ENCODE measurements around the gene TRIAP1. TPM values are rescaled to one million over a fixed set of nuclear protein-coding genes. Genes with fewer than 3 reads are reported as not detected.
"Not testable (repeated sequence)": the region's sequence is repeated elsewhere in the genome, so short reads cannot be mapped to it uniquely, and the experiment has no call there.

Gene TRIAP1
- 10 to 100 TPM in 11 of 12 donors, not detected in 1; 16.8 to 43.3 (median 35.4) TPM for polyA plus RNA-seq (ENCODE audit: insufficient read length in 12 of 12)
- long read RNA-seq, donor 1, transcript TRIAP1-202 (2 exons, 1,182 nt) = major isoform, 9 of 9 reads
- long read RNA-seq, donor 1, partial matches to known transcripts = 0 of 9 reads
- long read RNA-seq, donor 1, other reads (novel, unspliced or antisense) = 0 of 9 reads
- long read RNA-seq, donor 2, transcript TRIAP1-202 (2 exons, 1,182 nt) = major isoform, 30 of 31 reads
- long read RNA-seq, donor 2, partial matches to known transcripts = 0 of 31 reads
- long read RNA-seq, donor 2, other reads (novel, unspliced or antisense) = 0 of 31 reads
- long read RNA-seq, donor 3, transcript TRIAP1-202 (2 exons, 1,182 nt) = major isoform, 6 of 6 reads
- long read RNA-seq, donor 3, partial matches to known transcripts = 0 of 6 reads
- long read RNA-seq, donor 3, other reads (novel, unspliced or antisense) = 0 of 6 reads
- long read RNA-seq, donor 4, transcript TRIAP1-202 (2 exons, 1,182 nt) = major isoform, 9 of 9 reads
- long read RNA-seq, donor 4, partial matches to known transcripts = 0 of 9 reads
- long read RNA-seq, donor 4, other reads (novel, unspliced or antisense) = 0 of 9 reads
- long read RNA-seq, donor 5, transcript TRIAP1-202 (2 exons, 1,182 nt) = major isoform, 26 of 27 reads
- long read RNA-seq, donor 5, partial matches to known transcripts = 0 of 27 reads
- long read RNA-seq, donor 5, other reads (novel, unspliced or antisense) = 0 of 27 reads
- long read RNA-seq, donor 6, transcript TRIAP1-202 (2 exons, 1,182 nt) = major isoform, 13 of 13 reads
- long read RNA-seq, donor 6, partial matches to known transcripts = 0 of 13 reads
- long read RNA-seq, donor 6, other reads (novel, unspliced or antisense) = 0 of 13 reads
- long read RNA-seq, donor 7, transcript TRIAP1-202 (2 exons, 1,182 nt) = major isoform, 7 of 7 reads
- long read RNA-seq, donor 7, partial matches to known transcripts = 0 of 7 reads
- long read RNA-seq, donor 7, other reads (novel, unspliced or antisense) = 0 of 7 reads
- long read RNA-seq, donor 8, transcript TRIAP1-202 (2 exons, 1,182 nt) = major isoform, 21 of 21 reads
- long read RNA-seq, donor 8, partial matches to known transcripts = 0 of 21 reads
- long read RNA-seq, donor 8, other reads (novel, unspliced or antisense) = 0 of 21 reads
- long read RNA-seq, donor 9, transcript TRIAP1-202 (2 exons, 1,182 nt) = major isoform, 14 of 14 reads
- long read RNA-seq, donor 9, partial matches to known transcripts = 0 of 14 reads
- long read RNA-seq, donor 9, other reads (novel, unspliced or antisense) = 0 of 14 reads
- long read RNA-seq, donor 10, transcript TRIAP1-202 (2 exons, 1,182 nt) = major isoform, 25 of 25 reads
- long read RNA-seq, donor 10, partial matches to known transcripts = 0 of 25 reads
- long read RNA-seq, donor 10, other reads (novel, unspliced or antisense) = 0 of 25 reads
- long read RNA-seq, donor 11, transcript TRIAP1-202 (2 exons, 1,182 nt) = major isoform, 19 of 19 reads
- long read RNA-seq, donor 11, partial matches to known transcripts = 0 of 19 reads
- long read RNA-seq, donor 11, other reads (novel, unspliced or antisense) = 0 of 19 reads

DNA sequence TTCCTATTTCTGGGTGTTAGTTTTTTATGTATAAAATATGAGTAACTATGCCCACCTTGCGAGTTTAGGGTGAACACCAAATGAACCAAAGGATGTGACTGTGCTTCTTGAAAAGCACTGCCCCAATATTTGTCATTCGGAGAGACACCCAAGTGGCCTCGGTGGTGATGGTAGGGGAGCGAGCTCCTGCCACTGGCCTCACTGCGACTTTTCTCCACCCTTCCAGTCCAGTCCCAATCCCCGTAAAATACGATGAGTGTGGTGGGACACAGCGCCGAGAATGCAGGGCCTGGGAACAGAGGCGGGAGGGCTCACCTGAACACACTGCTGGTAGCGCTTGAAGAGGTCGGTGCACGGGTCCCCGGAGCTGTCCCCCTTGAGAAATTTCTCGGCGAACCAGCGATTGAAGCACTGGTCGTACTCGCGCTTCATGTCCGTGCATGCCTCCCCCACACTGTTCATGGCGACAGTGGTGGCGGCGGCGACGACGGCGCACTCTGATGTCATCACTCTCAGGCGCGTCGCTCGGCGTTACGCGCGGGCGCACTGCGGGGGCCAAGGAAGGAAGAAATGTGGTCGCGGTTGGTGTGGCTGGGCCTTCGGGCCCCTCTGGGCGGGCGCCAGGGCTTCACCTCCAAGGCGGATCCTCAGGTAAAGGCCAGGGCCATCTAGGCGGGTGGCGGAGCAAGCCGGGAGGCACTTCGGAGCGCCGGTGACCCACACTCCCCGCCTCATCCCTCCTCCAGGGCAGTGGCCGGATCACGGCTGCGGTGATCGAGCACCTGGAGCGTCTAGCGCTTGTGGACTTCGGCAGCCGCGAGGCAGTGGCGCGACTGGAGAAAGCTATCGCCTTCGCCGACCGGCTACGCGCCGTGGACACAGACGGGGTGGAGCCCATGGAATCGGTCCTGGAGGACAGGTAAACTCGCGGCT is at the start of gene TRIAP1, which contains the start of gene GATC:
TSS of gene TRIAP1 (minus strand) at position 474 of the 933 bp plus-strand sequence. CDS start at position 462, 12 bp downstream.
TSS of gene GATC (plus strand) at position 534 of the 933 bp plus-strand sequence. CDS start at position 571, 37 bp downstream.
- peak; percentile 88 for DNase-seq

DNA sequence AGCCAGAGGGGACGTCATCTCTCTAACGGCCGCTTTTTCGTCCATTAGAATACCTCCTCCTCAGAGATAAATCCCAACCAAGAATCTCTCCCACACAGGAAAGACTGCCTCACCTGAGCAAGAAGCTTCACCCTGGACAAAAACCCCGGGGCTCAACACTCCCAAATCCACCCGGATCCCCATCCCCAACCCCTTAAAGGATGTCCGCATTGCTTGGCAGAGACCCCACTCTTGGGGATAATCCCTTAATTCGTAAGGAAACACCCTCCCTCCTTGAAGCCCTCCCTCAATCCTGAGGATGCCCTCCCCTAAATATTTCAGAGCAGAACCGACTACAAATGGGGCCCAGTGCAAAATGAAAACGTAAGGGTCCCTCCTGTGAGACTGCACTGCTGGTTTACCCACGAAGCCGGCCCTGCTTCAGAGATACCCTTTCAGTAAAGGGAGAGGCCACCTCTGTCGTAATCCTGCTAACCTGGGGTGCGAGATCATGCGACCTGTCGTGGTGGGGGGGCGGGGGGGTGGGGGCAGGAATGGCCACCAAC is 49.1 kb upstream of the TRIAP1 start:
- peak; percentile 22 for DNase-seq

DNA sequence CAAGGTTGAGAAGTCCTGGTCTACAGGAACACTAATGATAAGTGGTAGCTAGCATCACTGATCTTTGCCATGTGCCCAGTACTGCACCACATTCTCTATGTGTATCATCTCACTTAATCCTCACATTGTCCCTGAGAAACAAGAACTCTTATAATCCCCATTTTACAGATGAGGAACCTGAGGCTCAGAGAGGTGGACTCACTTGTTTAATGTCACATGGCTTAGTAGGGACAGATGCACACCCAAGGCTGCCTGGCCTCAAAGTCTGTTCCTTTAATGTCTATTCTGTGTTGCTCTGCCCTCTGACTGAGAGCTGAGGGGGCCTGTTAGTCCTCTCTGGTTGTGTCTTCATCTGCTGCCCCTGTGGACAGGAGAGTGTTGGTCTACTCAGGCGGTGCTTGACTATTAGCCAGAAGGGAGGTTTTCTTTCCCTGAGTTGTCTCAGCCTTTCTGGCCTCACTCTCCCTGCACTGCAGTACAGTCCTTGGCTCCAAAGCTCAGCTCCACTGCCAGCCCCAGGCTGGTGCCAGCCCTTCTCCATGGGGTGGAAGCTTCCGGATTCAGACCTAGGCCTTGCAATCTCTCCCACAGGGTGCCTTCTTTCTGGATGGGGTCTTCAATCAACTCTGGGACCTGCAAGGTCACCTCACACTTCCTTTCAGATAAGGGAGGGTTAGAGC is 44.8 kb upstream of the TRIAP1 start:
- no peak for DNase-seq

DNA sequence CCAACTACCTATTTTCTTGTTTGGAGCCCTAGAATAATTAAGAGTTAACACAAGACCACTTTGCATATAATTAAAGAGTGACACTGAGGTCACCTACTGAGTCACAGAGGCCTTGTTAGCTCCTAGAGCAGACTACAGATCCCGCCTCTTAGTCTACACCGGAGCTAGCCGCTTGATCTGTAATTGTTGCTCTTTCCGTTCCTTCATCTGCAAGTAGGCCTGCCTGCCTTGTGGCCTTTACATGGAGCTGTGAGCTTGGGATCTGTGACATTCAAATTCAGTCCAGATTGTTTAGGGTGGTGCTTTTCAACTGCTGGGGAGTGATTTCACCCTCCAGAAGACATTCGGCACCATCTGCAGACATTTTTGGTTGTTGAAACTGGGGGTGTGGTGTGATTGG is 44.1 kb upstream of the TRIAP1 start:
- no peak for DNase-seq

DNA sequence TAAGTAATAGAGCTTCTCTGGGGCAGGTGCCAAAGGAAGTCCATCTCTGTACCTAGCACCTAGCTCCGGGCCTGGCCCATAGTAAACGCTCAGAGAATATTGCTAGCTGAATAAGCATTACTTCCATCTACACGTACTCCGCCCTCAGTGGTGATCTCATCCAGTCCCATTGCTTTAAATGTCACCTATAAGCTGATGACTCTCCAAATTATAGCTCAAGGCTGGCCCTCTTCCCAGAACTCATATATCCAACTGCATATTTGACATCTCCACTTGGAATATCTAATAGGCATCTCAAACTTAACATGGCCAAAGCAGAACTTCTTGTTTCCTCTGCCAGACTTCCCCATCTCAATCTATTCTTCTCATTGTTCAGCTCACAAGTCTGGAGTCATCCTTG is 42.8 kb upstream of the TRIAP1 start:
- DNase-seq = no peak

DNA sequence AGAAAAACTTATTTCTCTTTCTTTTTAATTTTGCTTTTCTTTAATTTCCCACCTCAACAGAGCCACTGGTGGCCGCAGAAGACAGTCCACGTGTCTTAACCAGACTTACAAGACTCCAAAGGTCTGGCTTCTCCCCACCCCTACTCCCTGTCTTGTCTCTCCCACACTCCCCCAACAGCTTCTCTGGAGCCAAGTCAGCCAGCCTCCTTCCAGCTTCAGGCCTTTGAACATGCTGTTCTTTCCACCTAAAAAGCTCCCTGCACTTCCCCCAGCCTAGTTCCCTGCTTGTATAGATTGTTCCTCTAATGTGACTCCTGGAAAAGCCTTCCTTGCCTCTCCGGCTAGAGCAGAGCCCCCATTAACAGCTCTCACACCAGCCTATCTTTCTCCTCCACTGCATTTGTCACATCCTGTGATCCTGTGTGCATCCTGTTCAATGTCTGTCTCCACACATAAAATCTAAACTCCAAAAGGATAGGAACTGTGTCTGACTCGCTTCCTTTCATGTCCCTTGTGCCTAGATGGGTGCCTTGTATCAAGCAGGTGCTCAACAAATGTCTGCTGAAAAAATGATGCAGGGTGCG is 42.0 kb upstream of the TRIAP1 start:
- DNase-seq = no peak

DNA sequence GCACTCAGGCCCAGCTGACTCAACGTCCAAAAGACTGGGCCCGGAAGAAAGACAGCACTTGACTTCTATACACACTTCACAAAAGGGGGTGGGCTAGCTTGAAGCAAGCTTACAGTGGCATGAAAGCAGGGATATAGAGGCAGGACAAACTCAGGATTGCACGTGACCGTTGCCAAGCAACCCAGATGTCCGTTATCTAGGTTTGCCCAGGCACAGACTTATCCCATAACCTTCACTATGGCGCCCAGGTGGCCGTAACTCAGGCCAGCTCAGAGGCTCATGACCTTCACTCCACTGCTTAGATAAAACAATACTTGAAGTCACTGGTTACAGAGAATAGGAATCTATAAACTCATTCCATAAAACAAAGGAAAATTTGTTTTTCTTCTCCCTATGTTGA is 41.4 kb upstream of the TRIAP1 start:
- not testable (repeated sequence) for DNase-seq

DNA sequence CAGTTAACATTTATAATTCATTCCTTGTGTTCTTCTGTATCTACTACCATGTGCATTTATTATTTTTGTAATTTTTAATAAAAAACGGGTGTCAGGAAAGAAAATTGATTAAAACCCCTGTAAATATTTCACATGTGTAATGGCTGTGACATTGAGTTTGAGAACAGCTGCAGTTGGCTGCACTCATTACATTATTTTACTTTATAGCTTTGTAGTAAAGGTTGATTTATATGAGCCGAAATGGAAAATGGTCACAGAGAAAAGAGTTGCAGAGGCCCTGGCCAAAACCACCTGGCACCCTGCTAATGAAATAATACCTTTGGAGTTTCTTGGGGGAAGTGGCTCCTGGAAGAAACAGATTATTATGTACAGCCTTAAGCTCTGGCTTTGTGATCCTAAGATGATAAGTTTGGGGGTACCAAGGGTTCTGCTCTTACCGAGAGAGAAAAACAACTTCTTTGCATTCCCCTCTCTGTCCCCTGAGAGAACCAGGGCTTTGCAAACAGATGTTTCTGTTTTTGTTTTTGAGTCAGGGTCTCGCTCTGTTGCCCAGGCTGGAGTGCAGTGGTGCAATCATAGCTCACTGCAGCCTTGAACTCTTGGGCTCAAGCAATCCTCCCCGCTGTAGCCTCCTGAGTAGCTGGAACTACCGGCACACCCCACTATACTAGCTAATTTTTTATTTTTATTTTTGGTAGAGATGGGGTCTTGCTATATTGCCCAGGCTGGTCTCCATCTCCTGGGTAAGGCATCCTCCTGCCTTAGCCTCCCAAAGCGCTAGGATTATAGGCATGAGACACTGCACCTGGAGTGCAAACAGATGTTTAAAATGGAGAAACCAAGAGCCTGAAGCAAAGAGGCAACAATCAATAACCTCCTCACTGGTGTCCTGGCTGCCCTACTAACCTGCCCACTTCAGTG is 40.0 kb upstream of the TRIAP1 start:
- DNase-seq = no peak

DNA sequence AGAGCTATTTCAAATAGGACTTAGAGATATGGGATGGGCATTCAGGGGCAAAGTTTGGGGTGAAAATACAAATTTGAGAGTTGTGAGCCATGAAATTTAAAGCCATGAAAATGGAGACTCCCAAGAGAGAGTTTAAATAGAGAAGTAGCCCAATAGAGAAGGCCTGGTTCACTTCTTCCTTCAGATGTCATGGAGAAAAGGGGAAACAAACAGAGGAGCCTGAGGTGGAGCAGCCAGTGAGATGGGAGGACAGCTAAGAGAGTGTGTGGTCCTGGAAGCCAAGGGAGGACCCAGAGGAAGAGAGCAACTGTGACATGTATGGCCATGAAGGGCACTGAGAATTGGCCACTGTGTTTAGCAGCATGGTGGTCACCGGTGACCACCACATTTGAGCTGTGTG is 37.4 kb upstream of the TRIAP1 start:
- no peak for DNase-seq

DNA sequence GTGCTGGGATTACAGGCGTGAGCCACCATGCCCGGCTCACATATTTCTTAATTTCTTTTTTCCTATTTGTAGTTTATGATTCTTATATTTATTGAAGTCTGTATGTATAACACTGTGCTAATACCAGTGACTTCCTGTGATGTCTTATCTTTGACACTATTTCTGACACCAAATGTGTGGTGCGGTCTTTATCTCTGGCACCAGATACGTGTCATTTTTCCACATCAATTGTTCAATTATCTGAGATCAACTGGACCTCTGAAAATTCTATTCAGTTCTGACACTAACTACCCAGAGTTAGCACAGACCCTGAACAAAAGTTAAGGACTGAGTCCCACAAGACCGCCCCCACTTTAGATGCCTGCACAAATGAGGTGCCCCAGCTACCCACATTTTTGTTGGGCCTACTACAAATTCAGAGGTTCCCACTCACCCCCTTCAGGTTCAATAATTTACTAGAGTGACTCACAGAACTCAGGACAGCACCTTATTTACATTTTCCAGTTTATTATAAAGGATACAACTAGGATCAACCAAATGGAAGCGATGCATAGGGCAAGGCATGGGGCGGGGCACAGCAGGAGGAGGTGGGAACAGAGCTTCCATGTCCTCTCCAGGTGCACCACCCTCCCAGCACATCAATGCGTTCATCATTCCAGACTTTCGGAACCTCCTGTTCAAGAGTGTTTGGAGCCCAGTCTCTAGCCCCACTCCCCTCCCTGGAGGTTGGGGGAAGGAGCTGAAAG is 35.0 kb upstream of the TRIAP1 start:
- no peak for DNase-seq

DNA sequence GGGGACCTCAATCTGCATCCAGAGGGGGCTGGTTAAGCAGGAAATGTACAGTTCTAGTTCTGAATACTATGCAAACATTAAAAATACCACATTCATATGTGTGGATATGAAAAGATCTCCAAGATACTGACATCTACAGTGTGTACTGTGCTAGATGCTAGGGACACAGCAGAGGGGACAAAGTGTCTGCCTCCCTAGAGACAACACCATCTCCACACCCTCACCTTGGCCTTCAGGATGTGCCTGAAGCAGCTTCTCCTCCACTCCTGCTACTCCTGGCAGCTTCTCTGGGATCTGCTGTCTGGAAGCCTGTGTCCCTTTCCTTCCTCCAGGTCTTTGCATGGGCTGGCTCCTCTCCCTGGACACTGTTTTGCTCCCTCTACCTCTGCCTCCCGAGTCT is 34.0 kb upstream of the TRIAP1 start:
- DNase-seq = no peak

DNA sequence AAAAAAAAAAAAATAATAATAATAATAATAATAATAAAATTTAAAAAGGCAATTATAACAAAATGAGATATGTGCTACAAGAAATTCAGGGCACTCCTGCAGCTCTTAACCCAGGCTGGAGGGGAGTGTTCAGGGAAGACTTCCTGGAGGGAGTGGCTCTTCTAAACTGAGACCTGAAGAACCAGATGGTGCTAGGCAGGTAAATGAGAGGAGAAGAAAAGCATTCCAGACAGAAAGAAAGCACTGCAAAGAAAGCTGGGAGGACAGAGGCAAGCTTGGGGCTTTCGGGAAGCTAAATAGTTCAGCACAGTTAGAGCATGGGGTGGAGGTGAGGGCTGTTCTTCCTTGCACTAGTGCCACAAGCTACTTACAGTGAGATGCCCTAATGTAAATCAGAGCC is 33.3 kb upstream of the TRIAP1 start:
- no peak for DNase-seq

DNA sequence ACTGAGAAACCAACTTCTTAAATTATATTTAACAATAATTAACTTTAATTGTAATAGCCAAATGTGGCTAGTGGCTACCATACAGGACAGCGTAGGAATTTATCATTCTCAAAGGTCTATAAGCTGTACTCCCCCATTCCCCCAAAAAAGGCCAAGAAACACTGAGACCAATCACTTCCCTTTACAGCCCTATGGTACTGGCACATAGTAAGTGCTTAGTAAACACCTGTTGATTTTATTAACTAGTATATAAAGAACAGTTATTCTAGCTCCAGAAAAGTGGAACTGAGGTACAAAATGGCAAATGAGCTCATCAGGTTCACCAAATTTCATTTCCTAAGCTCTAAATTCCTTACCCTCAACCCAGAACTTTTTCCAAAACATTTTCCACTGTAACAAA is 29.5 kb upstream of the TRIAP1 start:
- no peak for DNase-seq

DNA sequence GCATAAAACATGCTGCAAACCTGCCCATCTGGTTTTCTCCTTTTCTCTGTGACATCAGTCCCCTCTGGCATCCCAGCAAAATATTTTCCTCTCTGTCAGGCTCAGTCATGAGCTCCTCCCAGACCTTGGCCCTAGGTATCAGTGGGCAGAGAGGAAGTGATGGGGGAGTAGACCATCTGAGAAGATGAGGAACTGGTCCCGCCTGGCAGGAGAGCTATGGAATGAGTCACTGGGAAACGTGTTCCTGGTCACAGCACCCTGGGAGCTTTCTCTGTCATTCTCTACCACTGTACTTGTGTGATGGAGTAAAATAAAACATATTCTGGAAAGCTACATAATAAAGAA is 28.4 kb upstream of the TRIAP1 start:
- peak; percentile 25 for DNase-seq

DNA sequence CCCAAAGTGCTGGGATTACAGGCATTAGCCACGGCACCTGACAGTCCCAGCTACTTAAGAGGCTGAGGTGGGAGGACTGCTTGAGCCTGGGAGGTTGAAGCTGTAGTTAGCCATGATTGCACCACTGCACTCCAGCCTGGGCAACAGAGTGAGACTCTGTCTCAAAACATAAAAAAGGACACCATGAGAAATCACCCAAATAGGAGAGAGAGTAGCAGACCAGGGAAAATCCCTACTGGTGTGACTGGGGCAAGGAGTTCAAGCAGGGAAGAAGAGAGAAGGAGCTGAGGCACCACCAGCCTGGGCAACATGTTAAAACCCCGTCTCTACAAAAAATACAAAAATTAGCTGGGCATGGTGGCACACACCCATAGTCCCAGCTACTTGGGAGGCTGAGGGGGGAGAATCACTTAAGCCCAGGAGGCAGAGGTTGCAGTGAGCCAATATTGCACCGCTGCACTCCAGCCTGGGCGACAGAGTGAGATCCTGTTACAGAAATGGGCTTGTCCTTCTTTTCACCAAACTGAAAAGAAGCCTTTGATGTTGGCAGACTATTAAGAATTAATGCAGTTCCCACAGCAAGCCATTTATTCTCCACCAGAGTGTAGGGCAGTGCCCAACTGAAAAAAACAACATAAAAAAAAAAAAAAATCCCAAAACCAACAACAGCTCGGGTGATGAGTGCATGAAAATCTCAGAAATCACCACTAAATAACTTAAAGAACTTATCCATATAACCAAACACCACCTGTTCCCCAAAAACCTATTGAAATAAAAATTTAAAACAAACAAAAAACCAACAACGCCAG is 27.8 kb upstream of the TRIAP1 start:
- no peak for DNase-seq

DNA sequence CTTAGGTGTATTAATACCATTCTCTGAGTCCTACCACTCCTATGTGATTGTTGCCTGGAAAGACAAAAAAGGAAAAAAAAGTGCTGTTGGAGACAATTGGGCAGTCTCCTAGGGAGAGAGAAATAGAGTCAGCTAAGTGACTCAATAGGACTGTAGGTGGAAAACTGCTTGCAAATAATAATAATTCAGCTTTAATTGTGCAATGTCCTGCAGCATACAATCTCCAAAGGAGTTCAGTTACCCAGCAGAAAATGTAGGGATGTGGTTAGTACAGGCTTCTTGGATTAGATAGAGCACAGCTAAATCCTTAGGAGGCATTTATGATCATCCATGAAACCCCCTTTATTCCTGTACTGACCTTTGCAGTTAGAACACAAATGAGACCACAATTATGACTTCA is 26.3 kb upstream of the TRIAP1 start:
- DNase-seq = no peak
